ENCODE results near the gene ZNF619. TPM values are rescaled to one million over a fixed set of nuclear protein-coding genes. Genes with fewer than 3 reads are reported as not detected.

ZNF619 gene
- total and polyA plus RNA-seq, 2 donors from 2014 or later: 1.4 to 9.0 TPM

GRCh38 chr3:40490916-40491315 is 14.0 kb downstream of the ZNF619 start:
- Histone ChIP-seq H3K36me3 (ENCODE audit: control insufficient read depth in 2 of 3, insufficient read depth in 3 of 3, low read length in 3 of 3) (peaks cover 15 to 18% (median 15%) of the 10 kb centered on the region in 3 donors), H3K9ac (ENCODE audit: low read length in 3 of 3) (no peak overlapping the region), H3K27me3 (ENCODE audit: control insufficient read depth, insufficient read depth, low read length) (no peaks in the 10 kb centered on the region), H3K4me3 (ENCODE audit: low read length in 3 of 3) (no peak overlapping the region), H3K27ac (ENCODE audit: low read depth in 2 of 2, low read length in 2 of 2) (no peak overlapping the region), H3K9me3 (ENCODE audit: control insufficient read depth in 2 of 3, insufficient read depth in 1 of 3, low read length in 3 of 3) (peaks cover 0 to 18% (median 7%) of the 10 kb centered on the region in 3 donors), H3K4me1 (ENCODE audit: control insufficient read depth in 2 of 3, insufficient read depth in 2 of 3, low read depth in 1 of 3, low read length in 3 of 3) (no peaks in the 10 kb centered on the region)
- intact Hi-C loops (cut with DNase I): no loop called here
- TF ChIP-seq, protein P1, sequence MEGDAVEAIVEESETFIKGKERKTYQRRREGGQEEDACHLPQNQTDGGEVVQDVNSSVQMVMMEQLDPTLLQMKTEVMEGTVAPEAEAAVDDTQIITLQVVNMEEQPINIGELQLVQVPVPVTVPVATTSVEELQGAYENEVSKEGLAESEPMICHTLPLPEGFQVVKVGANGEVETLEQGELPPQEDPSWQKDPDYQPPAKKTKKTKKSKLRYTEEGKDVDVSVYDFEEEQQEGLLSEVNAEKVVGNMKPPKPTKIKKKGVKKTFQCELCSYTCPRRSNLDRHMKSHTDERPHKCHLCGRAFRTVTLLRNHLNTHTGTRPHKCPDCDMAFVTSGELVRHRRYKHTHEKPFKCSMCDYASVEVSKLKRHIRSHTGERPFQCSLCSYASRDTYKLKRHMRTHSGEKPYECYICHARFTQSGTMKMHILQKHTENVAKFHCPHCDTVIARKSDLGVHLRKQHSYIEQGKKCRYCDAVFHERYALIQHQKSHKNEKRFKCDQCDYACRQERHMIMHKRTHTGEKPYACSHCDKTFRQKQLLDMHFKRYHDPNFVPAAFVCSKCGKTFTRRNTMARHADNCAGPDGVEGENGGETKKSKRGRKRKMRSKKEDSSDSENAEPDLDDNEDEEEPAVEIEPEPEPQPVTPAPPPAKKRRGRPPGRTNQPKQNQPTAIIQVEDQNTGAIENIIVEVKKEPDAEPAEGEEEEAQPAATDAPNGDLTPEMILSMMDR (IDR thresholded peaks at IDR 0.05; ENCODE audit: borderline replicate concordance, extremely low read depth, insufficient read depth): no peak
- DNase-seq (no peak), FAIRE-seq (no peak)

- H3K36me3 ChIP-seq (ENCODE audit: control insufficient read depth in 2 of 3, insufficient read depth in 3 of 3, low read length in 3 of 3): no peaks in the 10 kb centered on the region
- no peak overlapping the region for H3K4me3 ChIP-seq (ENCODE audit: low read length in 3 of 3)
- no peak overlapping the region for H3K9ac ChIP-seq (ENCODE audit: low read length in 3 of 3)
- no peak overlapping the region for H3K27ac ChIP-seq (ENCODE audit: low read depth in 2 of 2, low read length in 2 of 2)
- no peaks in the 10 kb centered on the region for H3K27me3 ChIP-seq (ENCODE audit: control insufficient read depth, insufficient read depth, low read length)
- TF ChIP-seq, protein P1 (IDR thresholded peaks at IDR 0.05; ENCODE audit: borderline replicate concordance, extremely low read depth, insufficient read depth): no peak
- no peaks in the 10 kb centered on the region for H3K9me3 ChIP-seq (ENCODE audit: control insufficient read depth in 2 of 3, insufficient read depth in 1 of 3, low read length in 3 of 3)
- no peaks in the 10 kb centered on the region for H3K4me1 ChIP-seq (ENCODE audit: control insufficient read depth in 2 of 3, insufficient read depth in 2 of 3, low read depth in 1 of 3, low read length in 3 of 3)
- intact Hi-C loops (cut with DNase I): no loop called here
- FAIRE-seq (no peak), DNase-seq (no peak)
Measured at GRCh38 chr3:40494698-40495097, 17.8 kb downstream of the ZNF619 start.

DNA sequence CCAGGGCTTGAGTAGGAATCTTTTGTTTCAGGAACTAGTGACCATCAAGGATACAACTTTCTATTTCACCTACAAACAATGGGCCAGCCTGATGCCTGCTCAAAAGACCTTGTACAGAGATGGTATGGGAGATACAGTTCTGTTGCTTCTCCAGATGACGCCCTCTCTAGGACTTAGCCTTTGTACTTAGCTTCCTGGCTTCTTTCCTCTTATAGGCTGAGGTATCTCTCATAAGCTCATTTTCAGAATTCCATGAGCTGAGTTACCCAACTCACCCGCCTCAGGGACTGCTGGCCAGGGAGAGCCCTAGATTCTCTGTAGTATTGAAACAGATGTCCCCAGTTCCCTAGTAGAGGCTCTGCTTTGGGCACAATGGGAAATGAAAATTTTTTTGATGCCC is 20.4 kb downstream of the ZNF619 start:
- H3K4me1 ChIP-seq (ENCODE audit: control insufficient read depth in 2 of 3, insufficient read depth in 2 of 3, low read depth in 1 of 3, low read length in 3 of 3): no peaks in the 10 kb centered on the region
- H3K27me3 ChIP-seq (ENCODE audit: control insufficient read depth, insufficient read depth, low read length): no peaks in the 10 kb centered on the region
- H3K36me3 ChIP-seq (ENCODE audit: control insufficient read depth in 2 of 3, insufficient read depth in 3 of 3, low read length in 3 of 3): no peaks in the 10 kb centered on the region
- TF ChIP-seq, protein P1 (IDR thresholded peaks at IDR 0.05; ENCODE audit: borderline replicate concordance, extremely low read depth, insufficient read depth): no peak
- no peak overlapping the region for H3K4me3 ChIP-seq (ENCODE audit: low read length in 3 of 3)
- DNase-seq (no peak), FAIRE-seq (no peak)
- H3K9ac ChIP-seq (ENCODE audit: low read length in 3 of 3): no peak overlapping the region
- H3K27ac ChIP-seq (ENCODE audit: low read depth in 2 of 2, low read length in 2 of 2): no peak overlapping the region
- intact Hi-C loops (cut with DNase I): no loop called here
- no peaks in the 10 kb centered on the region for H3K9me3 ChIP-seq (ENCODE audit: control insufficient read depth in 2 of 3, insufficient read depth in 1 of 3, low read length in 3 of 3)

GRCh38 chr3:40499952-40500351 is 23.0 kb downstream of the ZNF619 start:
- TF ChIP-seq, protein P1 (IDR thresholded peaks at IDR 0.05; ENCODE audit: borderline replicate concordance, extremely low read depth, insufficient read depth): no peak
- intact Hi-C loops (cut with DNase I): no loop called here
- DNase-seq (no peak), FAIRE-seq (no peak)
- Histone ChIP-seq H3K9ac (ENCODE audit: low read length in 3 of 3) (no peak overlapping the region), H3K36me3 (ENCODE audit: control insufficient read depth in 2 of 3, insufficient read depth in 3 of 3, low read length in 3 of 3) (no peaks in the 10 kb centered on the region), H3K27me3 (ENCODE audit: control insufficient read depth, insufficient read depth, low read length) (no peaks in the 10 kb centered on the region), H3K4me1 (ENCODE audit: control insufficient read depth in 2 of 3, insufficient read depth in 2 of 3, low read depth in 1 of 3, low read length in 3 of 3) (no peaks in the 10 kb centered on the region), H3K9me3 (ENCODE audit: control insufficient read depth in 2 of 3, insufficient read depth in 1 of 3, low read length in 3 of 3) (no peaks in the 10 kb centered on the region), H3K4me3 (ENCODE audit: low read length in 3 of 3) (no peak overlapping the region), H3K27ac (ENCODE audit: low read depth in 2 of 2, low read length in 2 of 2) (no peak overlapping the region)

Measured in kidney (tissue), 14 donors.